GM18868 (cell line): Measurements from ENCODE around the gene SESN2.

ENCODE experiments used
- ATAC-seq: cut with Tn5 transposase; IDR thresholded peaks from one replicate; pipeline ENCODE4 v1.9.1; 2021; ENCODE audit warnings: mild to moderate bottlenecking, moderate library complexity; ENCODE audit not compliant: unreplicated experiment

The SESN2 gene

DNA sequence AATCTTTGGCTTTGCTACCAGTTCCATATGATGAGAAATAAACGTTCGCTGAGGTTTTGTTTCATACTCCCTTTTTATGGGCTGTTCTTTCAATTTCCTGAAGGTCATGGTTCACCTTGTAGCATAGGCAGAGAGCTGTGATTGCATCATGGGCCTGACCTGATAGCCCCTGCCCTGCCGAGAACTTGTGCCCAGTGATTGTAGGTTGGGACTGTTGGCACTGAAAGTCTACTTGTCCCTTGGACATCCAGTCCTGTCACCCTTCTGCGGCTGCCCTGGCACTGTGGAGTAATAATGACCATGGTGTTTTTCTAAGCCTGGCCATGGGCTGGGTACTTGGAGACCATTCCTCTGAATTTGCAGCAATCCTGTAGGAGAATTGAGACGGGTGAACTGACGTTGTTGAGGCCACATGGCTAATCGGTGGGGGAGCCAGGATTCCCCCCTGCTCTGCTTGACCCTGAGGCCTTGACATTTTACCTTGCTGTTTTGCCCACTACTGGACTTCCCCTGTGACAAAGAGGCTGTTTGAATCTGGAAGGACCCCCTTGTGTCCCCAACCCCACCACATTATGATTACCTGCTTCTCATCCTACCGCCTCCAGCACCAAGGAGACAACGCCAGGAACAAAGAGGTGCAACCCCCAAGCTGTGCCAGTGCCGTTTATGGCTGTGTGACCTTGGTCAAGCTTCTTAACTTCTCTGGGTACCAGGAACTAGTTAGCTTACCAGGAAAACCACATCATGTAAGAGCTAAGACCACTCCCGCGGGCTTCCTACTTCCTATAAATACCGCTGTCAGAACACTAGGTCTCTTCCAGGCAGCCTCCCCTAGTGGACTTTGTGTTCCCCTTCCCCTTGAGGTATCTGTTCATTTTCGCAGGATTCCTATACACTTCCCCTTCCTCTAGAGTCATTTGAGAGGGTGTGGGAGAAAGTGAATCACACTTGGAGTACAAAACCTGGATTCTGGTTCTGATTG is 23.4 kb downstream of the SESN2 start:
- ATAC-seq: no peak

GRCh38 chr1:28286111-28286510 is 26.8 kb downstream of the SESN2 start:
- no peak for ATAC-seq

GRCh38 chr1:28288487-28288886 is 29.2 kb downstream of the SESN2 start:
- ATAC-seq: no peak

- no peak for ATAC-seq
Observed at GRCh38 chr1:28290851-28291250, 31.5 kb downstream of the SESN2 start.

GRCh38 chr1:28291711-28292110 is 32.4 kb downstream of the SESN2 start:
- ATAC-seq: no peak

- ATAC-seq: no peak
Observed at GRCh38 chr1:28295936-28296335, 36.6 kb downstream of the SESN2 start.

GRCh38 chr1:28296401-28297261 is 37.3 kb downstream of the SESN2 start:
- no peak for ATAC-seq

DNA sequence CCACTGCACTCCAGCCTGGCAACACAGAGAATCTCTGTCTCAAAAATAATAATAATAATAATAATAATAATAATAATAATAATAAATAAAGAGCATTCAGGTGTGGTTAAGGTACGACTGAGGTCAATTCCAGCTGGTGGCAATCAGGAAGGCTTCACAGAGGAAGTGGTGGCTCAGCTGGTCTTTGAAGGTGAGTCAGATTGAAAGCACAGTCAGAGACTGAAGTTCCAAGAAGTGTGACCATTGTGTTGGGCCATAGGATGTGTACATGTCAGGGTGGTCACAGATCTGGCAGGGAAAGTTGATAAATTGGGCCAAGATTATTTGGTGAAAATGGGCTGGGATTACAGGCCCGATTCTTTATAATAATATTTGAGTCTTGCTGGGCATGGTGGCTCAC is 38.5 kb downstream of the SESN2 start:
- no peak for ATAC-seq

- no peak for ATAC-seq
Observed at GRCh38 chr1:28298438-28298837, 39.1 kb downstream of the SESN2 start.

DNA sequence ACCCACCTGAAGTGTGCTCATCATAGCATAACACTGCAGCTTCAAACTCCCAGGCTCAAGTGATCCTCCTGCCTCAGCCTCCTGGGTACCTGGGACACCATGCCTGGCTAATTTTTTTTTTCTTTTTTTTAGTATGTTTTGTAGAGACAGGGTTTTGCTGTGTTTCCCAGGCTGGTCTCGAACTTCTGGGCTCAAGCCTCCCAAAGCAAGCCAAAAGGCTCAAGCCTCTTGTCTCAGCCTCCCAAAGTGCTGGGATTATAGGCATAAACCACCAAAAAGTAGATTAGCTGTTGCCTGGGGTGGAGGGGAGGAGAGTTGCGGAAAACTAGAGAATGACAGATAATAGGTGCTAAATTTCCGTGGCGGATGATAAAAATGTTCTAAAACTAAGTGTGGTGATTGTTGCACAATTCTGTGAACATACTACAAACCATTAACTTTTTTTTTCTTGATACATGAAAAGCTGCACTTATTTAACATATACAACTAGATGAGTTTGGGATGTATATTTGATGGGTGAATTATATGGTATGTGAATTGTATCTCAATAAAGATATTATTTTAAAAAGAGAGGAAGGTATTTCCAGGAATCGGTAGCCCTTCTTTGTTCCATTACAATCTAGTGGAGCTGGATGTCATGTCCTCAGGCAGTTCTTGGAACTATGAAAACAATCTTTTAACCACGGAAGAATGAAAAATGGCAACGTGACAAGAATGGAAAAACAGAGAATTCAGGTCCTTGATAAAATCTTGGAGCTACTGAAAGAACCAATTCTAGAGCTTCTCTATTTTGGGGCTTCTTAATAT is 42.3 kb downstream of the SESN2 start:
- ATAC-seq: no peak

- no peak for ATAC-seq
Observed at GRCh38 chr1:28302247-28302646, 42.9 kb downstream of the SESN2 start.

DNA sequence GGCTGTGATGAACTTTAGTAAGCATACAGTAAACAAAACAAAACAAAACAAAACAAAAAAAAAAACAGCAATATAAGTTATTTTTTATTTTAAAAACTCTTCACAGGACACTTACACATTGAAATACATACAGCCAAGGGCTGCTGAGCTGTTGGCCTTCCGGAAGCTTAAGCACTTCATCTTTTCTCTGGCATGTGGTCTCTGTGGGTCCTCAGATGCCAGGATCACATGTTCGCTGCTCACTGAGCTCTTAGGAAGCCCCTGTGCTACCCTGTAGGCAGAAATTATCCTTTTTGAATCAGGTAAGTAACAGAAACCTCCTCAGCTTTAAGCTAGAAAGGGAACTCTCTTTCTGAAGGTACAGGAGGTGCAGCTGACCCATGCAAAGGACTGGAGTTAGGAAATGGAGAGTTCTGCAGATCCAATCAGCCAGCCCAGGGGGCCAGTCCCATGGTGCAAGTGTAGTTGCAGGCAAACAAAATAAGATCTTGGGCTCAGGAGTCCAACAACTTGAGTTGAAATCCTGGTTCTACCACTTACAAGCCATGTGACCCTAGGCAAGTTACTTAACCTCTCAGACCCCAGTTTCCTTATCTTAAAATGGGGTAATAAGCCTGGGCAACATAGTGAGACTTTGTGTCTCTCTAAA is 47.1 kb downstream of the SESN2 start:
- ATAC-seq: no peak

DNA sequence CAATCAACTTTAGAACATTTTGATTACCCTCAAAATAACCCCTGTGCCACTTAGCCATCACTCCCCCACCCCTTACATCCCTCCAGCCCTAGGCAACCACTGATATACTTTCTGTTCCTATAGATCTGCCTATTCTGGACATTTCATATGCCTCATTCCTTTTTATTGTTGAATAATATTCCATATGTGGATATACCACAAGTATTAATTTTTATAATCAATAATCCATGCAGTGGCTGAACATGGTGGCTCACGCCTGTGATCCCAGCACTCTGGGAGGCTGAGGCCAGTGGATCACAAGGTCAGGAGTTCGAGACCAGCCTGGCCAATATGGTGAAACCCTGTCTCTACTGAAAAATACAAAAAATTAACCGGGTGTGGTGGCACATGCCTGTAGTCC is 49.4 kb downstream of the SESN2 start:
- ATAC-seq: no peak

- no peak for ATAC-seq
Observed at GRCh38 chr1:28309702-28310101, 50.4 kb downstream of the SESN2 start.

- no peak for ATAC-seq
Observed at GRCh38 chr1:28313702-28314546, 54.6 kb downstream of the SESN2 start.

GRCh38 chr1:28314547-28314941 is 55.2 kb downstream of the SESN2 start:
- no peak for ATAC-seq

DNA sequence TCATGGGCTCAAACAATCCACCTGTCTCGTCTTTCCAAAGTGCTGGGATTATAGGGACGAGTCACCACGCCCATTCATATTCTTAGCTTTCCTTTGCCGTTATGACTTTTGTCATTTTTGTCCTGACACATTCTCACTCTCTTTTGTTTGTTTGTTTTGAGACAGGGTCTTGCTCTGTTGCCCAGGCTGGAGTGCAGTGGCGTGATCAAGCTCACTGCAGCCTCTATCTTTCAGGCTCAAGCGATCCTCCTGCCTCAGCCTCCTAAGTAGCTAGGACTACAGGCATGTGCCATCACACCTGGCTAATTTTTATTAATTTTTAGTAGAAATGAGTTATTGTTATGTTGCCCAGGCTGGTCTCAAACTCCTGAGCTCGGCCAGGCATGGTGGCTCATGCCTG is 57.7 kb downstream of the SESN2 start:
- ATAC-seq: no peak

DNA sequence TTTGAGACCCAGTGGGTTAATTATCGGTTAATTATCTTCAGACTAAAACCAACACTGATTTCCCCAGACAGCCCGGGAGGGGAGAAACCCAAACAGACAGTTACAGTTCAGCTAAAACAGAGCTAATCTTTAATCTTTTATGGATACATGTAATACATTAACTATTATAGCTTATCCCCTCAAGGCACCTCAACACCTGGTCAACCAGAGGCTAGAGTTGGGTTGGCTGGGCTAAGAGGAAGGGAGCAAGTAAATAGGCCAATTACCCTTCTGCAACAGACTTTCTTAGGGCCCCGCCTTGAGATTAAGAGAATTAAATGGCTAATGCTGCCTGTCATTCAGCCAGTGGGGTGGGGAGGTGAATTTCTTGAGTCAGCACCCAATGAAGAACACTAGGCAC is 62.9 kb downstream of the SESN2 start:
- no peak for ATAC-seq

- no peak for ATAC-seq
Observed at GRCh38 chr1:28323720-28324119, 64.4 kb downstream of the SESN2 start.

DNA sequence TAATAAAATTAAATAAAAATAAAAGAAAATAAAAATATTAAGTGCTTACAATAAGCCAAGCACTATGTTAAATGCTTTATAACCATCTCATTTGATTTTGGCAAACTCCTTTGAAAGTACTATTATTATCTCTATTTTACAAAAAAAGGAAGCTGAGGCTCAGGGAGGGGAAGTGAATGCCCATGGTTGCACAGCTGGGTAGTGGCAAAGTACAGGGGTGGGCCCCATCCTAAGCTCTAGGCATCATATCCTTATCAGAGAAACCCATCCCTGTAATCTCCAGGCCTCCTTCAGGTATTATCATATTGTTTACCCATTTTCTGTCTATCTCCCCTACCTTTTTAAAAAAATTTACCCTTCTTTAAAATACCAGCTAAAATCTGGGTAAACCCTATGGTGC is 67.2 kb downstream of the SESN2 start:
- ATAC-seq: no peak
